Mucosa of descending colon (tissue), 3 donors: ENCODE measurements around the gene HCLS1. TPM values are rescaled to one million over a fixed set of nuclear protein-coding genes. Genes with fewer than 3 reads are reported as not detected.
"Not testable (repeated sequence)": the region's sequence is repeated elsewhere in the genome, so short reads cannot be mapped to it uniquely, and the experiment has no call there.

Experiments used
- ATAC-seq: fragments of 200-7000 bp; cut with Tn5 transposase; one replicate; pipeline ENCODE4 v1.9.1; 2020; ENCODE audit warnings: mild to moderate bottlenecking, moderate library complexity
- DNase-seq, 3 donors: peaks; one replicate each; pipeline ENCODE4 v3.0.0-alpha.2; 2020
- H3K36me3 ChIP-seq: fragments of 200-600 bp; one replicate; pipeline ENCODE4 v1.8.0; 2021; ENCODE audit warnings: low read depth, mild to moderate bottlenecking
- H3K4me1 ChIP-seq: fragments of 200-600 bp; one replicate; pipeline ENCODE4 v1.8.0; 2021; ENCODE audit warnings: low read depth, mild to moderate bottlenecking
- H3K4me3 ChIP-seq: fragments of 200-600 bp; one replicate; pipeline ENCODE4 v1.8.0; 2021; ENCODE audit warnings: mild to moderate bottlenecking
- H3K9me3 ChIP-seq: fragments of 200-600 bp; one replicate; pipeline ENCODE4 v1.8.0; 2021; ENCODE audit warnings: mild to moderate bottlenecking
- CTCF ChIP-seq: fragments of 200-600 bp; IDR thresholded peaks from one replicate; pipeline ENCODE4 v1.8.0; 2022; ENCODE audit warnings: antibody characterized with exemption, mild to moderate bottlenecking
- intact Hi-C, 2 donors: fragments of 100-400 bp; cut with DNase I in 1 of 2; cut with micrococcal nuclease in 1 of 2; formaldehyde crosslinking; loops; one replicate each; pipeline versions ENCODE4 v1.11.0 to v1.11.1; 2022; cut with DNase I, micrococcal nuclease
- total RNA-seq, 3 donors: library from RNA; stranded (reverse); fragmentation: NEBNext Ultra II Directional in 2 of 3; extraction: Animal tissue kit (Norgen Biotek cat#: 25700) in 2 of 3; gene quantifications; one replicate each; pipeline versions ENCODE4 v1.2.1 to v1.2.4, GENCODE V29; 2021 to 2023
- donor health status: DM: no; HTN: no; CAD: no; lungs with moderate emphysema.
- donor health status: DM: no; HTN: no; CAD: no.
- donor health status: DM: no; HTN: yes; CAD: no.

Gene HCLS1
- total RNA-seq, 3 donors from 2014 or later = 8.8 to 32.1 (median 23.5) TPM

- no peak for TF ChIP-seq CTCF
Measured at GRCh38 chr3:121698901-121699300, 38.2 kb upstream of the HCLS1 start.

GRCh38 chr3:121698476-121698875, 37.8 kb upstream of the HCLS1 start:
- H3K4me3 ChIP-seq = no peak overlapping the region
- H3K4me1 ChIP-seq = no peaks in the 10 kb centered on the region
- TF ChIP-seq CTCF = no peak
- H3K36me3 ChIP-seq = peaks cover 7% of the 10 kb centered on the region
- no peak for DNase-seq
- ATAC-seq = no peak
- intact Hi-C loops = no loop called here
- no peaks in the 10 kb centered on the region for H3K9me3 ChIP-seq

More at GRCh38 chr3:121698901-121699300, 38.2 kb upstream of the HCLS1 start:
- ATAC-seq (no peak), DNase-seq (no peak)
- no peaks in the 10 kb centered on the region for H3K9me3 ChIP-seq
- no peak overlapping the region for H3K4me3 ChIP-seq
- no peaks in the 10 kb centered on the region for H3K4me1 ChIP-seq
- H3K36me3 ChIP-seq = peaks cover 7% of the 10 kb centered on the region
- intact Hi-C loops = no loop called here

GRCh38 chr3:121696186-121696585, 35.5 kb upstream of the HCLS1 start:
- H3K36me3 ChIP-seq = peaks cover 7% of the 10 kb centered on the region

GRCh38 chr3:121692010-121692699, 31.5 kb upstream of the HCLS1 start:
- Histone ChIP-seq H3K9me3 (no peaks in the 10 kb centered on the region), H3K36me3 (no peaks in the 10 kb centered on the region), H3K4me1 (no peaks in the 10 kb centered on the region), H3K4me3 (no peak overlapping the region)
- ATAC-seq = no peak
- DNase-seq = no peak
- TF ChIP-seq CTCF = no peak
- intact Hi-C loops = no loop called here

More at GRCh38 chr3:121696186-121696585, 35.5 kb upstream of the HCLS1 start:
- no peak for TF ChIP-seq CTCF
- ATAC-seq (no peak), DNase-seq (no peak)
- intact Hi-C loops = no loop called here
- Histone ChIP-seq H3K4me1 (no peaks in the 10 kb centered on the region), H3K9me3 (no peaks in the 10 kb centered on the region), H3K4me3 (no peak overlapping the region)

- TF ChIP-seq CTCF = no peak
- intact Hi-C loops = no loop called here
- no peak for DNase-seq
- H3K4me3 ChIP-seq = no peak overlapping the region
- no peaks in the 10 kb centered on the region for H3K4me1 ChIP-seq
- no peaks in the 10 kb centered on the region for H3K9me3 ChIP-seq
- no peaks in the 10 kb centered on the region for H3K36me3 ChIP-seq
- no peak for ATAC-seq
Measured at GRCh38 chr3:121690777-121691405, 30.2 kb upstream of the HCLS1 start.

- intact Hi-C loops, DNase-seq, ATAC-seq, H3K4me1 ChIP-seq, H3K4me3 ChIP-seq, H3K9me3 ChIP-seq, H3K36me3 ChIP-seq: not testable (repeated sequence)
Measured at GRCh38 chr3:121688747-121689146, 28.0 kb upstream of the HCLS1 start.
